HG03442 (cell line): ENCODE results near the gene ARHGAP26.
"Not testable (repeated sequence)": the region's sequence is repeated elsewhere in the genome, so short reads cannot be mapped to it uniquely, and the experiment has no call there.

Experiments used
- ATAC-seq: cut with Tn5 transposase; IDR thresholded peaks from one replicate; pipeline ENCODE4 v1.9.1; 2021; ENCODE audit warnings: mild to moderate bottlenecking, moderate library complexity; ENCODE audit not compliant: unreplicated experiment

Gene ARHGAP26

GRCh38 chr5:142946547-142947426, 176.6 kb downstream of the ARHGAP26 start:
- no peak for ATAC-seq

DNA sequence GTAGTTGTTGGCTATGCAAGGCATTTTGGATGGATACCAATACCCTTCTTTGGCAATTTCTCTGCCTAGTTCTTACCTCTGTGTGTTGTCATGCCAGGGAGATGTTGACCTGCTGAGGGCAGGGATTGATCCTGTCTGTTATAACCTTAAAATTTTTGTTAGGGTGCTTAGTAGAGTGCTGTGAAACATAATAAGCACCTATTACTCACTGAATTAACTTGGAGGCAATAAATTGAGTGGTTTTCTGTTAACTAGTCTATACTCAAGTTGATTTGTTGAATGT, 177.2 kb downstream of the ARHGAP26 start:
- ATAC-seq = no peak

DNA sequence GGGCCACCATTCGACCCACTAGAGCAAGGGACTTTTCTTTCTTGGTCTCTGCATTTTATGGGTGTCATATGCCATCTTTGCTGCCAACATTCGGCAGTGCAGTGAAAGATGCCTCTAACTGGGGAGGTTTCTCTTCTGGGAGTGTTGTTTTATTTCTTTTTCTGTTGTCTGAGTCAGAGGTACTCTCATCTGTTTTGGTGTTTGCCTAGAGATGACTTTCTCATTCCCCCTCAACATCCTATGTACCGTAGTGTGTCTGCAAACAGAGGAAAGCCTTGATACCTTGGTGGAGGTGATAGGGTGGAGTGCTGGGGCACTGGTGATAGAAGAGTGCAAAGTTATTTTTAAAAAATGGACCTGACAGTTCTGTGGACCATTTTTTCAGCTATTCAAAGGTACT, 182.1 kb downstream of the ARHGAP26 start:
- no peak for ATAC-seq

DNA sequence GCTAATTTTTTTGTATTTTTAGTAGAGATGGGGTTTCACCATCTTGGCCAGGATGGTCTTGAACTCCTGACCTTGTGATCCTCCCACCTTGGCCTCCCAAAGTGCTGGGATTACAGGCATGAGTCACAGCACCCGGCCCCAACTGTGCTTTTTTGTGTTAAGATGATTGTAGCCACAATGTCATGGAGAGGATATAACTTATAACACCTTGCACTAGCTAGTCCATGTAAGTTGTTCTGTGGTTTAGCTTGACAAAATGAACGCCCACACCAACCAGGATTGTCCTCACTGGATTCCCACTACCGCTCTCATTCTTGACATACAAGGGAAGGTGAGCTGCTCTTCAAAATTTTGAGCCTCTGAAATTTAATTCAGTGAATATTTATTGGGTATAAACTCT, 182.7 kb downstream of the ARHGAP26 start:
- ATAC-seq = not testable (repeated sequence)

- no peak for ATAC-seq
Measured at GRCh38 chr5:142954455-142954854, 184.3 kb downstream of the ARHGAP26 start.

DNA sequence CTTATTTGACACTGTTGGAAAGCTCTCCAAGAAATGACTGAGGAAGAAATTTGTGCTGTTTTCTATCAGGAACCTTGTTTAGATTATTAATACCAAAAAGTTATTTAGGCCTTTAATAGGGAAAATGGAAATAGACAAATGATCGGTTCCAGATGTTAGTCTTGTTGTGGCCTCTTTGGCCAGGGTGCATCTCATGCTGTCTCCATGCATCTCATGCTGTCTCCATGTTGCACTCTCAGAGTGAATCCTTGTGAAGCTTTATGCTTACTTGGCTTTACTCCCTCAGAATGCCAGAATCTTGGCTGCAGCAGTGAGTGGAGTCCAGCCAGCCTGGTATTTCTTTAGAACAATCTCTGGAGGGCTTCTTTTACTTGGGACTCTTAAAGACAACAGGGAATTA, 185.5 kb downstream of the ARHGAP26 start:
- ATAC-seq = no peak

DNA sequence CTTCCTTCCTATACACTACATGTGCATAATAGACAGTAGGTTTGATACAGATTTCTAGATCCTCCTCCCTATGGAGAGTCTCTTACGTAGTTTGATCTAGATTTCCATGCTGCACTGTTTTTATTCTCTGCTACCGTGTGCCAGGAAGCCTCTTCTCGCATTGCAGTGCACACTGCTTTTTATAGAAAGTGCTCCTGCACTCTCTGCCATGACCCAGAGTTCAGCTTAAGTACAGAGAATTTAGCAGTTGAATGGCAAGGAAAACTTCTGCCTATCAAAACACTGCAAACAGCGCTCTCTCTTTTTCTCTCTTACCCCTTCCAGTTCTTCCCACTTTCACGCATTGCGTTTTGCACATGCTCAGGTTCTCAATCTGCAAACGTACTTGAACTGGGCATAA, 187.4 kb downstream of the ARHGAP26 start:
- ATAC-seq = no peak

DNA sequence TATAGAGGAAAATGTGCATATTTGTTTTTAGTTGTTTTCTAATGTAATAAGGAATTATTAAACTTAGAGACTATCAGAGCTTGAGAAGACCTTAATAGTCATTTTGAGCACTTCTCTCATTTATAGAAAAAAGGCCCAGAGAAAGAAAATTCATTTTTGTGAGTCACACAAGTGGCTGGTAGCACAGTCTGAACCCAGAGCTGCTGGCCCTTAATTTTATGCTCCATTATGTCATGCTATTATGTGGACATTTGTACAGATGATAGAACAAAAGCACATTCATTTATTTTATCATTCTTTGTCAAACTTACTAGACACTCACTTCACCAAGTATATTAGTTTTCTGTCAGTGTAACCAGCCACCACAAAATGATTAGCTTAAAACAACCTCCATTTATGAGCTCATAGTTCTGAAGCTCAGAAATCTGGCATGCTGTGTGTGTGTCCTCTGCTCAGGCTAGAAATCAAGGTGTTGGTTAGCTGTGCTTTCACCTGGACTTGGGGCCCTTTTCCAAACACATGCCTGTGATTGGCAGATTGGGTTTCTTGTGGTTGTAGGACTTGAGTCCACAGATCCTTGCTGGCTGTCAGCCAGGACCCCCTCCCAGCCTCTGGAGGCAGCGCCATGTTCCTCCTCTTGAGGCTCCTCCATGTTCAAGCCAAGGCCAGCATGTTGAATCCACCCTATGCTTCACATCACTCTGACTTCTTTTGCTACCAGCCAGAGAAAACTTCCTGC, 188.9 kb downstream of the ARHGAP26 start:
- no peak for ATAC-seq

DNA sequence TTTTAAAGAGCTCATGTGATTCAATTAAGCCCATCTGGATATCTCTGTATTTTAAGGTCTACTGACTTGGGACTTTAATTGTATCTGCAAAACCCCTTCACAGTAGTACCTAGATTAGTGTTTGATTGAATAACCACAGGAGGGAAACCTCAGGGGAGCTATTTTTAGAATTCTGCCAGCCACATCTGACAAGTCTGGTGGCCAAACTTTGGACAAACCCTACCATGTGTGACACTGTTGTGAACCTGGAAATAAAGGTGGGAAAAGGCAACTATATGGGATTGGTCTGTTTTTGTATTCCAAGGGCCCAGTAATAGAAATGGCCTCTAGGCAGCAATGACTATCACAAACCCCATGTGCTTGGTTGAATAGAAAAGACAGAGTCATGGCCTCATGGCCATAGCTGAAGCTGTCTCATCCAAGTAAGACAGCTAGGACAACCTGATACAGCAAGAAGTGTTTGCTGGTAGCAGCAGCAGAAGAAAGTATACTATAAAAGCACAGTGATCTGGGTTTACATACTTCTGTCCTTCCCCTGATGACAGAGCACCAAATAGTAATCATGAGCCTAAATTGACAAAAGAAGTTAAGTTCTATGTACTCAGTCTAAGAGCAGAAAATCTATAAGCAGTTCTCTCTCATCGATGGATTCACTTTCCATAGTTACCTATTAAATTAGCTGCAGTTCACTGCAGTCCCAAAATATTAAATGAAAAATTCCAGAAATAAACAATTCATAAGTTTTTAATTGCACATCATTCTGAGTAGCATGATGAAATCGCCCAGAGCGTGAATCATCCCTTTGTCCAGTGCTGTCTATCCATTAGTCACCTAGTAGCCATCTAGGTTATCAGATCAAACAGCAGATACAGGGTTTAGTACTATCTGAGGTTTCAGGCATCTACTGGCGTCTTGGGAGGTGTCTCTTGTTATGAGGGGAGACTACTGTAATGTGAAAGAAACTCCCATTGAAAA, 189.8 kb downstream of the ARHGAP26 start:
- peak; percentile 63 for ATAC-seq

GRCh38 chr5:142961440-142962173, 191.4 kb downstream of the ARHGAP26 start:
- no peak for ATAC-seq

DNA sequence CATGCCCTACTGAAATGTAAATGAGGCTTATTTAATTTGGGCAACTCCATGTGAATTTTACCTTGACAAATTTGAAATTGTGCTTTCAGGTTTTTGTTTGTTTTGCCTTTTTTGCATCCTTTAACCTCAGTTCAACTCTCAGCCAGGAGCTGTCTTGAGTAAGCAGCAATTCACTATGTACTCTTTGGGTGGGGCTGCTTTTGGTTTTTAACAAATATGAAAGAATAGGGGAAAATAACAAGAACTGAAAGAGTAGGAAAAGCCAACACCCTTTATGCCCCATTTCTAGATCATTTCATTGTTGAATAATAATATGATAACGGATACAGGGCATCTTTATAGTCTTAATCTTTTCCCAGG, 192.0 kb downstream of the ARHGAP26 start:
- no peak for ATAC-seq

DNA sequence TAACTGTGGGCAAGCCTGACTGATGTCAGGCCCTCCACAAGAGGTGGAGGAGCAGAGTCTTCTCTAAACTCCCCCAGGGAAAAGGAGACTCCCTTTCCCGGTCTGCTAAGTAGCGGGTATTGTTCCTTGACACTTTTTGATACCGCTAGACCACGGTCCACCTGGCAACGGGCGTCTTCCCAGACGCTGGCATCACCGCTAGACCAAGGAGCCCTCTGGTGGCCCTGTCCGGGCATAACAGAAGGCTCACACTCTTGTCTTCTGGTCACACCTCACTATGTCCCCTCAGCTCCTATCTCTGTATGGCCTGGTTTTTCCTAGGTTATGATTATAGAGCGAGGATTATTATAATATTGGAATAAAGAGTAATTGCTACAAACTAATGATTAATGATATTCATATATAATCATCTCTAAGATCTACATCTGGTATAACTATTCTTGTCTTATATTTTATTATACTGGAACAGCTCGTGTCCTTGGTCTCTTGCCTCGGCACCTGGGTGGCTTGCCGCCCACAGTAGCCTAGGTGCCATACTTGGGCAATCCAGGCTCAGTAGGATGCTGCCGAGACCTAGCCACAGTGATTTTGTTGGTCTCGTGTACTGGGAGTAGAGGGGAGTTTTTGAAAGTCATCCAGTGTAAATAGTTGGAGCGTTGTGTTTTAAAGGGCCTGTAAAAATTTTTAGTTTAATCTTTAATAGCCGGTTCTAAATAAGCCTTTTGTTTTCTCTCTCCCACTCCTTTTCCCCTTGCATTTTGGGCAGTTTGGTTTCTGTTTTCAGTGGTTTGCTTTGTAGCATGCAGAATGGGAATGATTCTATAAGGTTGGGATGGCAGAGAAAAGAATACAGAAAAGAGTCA, 195.3 kb downstream of the ARHGAP26 start:
- ATAC-seq = not testable (repeated sequence)

GRCh38 chr5:142966121-142966420, 195.9 kb downstream of the ARHGAP26 start:
- ATAC-seq = no peak

DNA sequence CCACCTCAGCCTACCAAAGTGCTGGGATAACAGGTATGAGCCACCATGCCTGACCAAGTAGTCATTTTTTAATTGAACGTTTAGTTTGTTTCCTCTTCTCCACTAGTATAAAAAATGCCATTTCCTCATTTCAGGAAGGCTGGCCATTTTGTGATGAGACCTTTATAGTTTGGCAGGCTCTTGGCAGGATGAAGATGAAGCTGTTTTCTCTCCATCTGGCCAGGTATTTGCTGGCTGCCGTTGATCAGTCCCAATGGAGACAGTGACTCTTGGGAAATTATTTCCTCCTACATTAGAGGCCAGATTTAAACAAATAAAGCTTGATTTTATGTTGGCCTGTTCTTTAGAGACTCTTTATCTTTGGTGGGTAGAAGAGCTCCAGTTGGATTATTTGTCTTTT, 199.0 kb downstream of the ARHGAP26 start:
- no peak for ATAC-seq

DNA sequence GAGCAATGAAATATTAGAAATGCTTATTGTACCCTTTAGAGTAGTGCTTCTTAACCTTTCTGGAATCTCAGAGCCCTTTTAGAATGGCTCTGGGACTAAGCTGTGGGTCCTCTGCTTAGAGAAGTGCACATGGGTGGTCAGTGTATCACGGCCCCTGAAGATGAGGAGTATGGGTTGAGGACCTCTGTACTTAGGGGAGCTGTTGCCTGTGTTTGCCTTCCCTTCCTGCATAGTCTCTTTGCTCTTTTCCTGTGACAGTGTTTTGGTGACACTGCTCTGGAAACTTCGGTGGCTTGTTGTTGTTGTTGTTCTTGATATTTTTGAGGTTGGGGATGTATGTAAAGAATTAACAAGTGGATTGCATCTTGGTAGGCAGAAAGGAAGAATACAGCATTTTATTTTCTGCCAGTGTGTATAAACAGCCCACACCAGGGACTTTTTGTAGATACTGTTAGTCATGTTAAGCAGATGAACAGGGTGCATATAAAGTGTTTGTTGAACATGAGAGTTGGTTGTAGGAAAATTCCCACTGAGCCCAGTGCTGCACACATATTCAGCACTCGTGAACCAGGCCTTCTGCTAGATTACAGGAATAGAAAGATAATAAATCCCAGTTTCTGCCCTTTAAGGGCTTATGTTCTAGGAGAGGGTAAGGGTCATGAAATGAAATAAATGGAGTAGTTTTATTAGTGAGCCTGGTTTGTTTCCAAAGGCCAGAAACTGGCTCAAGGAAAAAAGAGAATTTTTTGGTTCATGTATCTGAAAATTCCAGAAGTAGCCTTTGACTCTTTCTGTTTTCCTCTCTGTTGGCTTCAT, 199.7 kb downstream of the ARHGAP26 start:
- ATAC-seq = no peak

DNA sequence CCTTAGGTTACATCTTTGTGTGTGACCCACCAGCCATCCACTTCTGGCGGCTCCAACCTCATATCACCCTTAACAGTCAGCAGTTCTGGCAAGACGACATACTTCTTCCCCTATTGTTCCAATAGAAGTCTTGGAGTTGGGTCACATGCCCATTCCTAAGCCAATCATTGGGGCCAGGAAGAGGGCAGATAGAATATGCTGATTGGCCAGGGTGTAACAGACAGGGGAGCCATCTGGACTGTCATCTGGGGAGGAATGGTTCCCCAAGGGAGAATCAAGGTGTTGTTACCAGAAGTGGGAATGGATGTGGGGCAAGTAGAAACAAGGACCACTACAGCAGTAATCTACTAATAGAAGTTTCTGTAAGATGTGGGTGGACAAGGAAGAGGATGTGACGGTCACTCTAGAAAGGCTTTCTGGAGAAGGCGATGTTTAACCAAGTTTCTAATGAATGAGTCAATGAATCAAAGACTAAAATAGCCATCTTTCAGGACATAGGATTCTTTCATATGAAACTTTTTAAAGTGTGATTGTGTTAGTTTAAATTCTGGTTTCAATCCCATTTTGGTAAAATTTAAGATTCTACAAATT, 200.4 kb downstream of the ARHGAP26 start:
- ATAC-seq = no peak

GRCh38 chr5:142971303-142972013, 201.3 kb downstream of the ARHGAP26 start:
- ATAC-seq = no peak

DNA sequence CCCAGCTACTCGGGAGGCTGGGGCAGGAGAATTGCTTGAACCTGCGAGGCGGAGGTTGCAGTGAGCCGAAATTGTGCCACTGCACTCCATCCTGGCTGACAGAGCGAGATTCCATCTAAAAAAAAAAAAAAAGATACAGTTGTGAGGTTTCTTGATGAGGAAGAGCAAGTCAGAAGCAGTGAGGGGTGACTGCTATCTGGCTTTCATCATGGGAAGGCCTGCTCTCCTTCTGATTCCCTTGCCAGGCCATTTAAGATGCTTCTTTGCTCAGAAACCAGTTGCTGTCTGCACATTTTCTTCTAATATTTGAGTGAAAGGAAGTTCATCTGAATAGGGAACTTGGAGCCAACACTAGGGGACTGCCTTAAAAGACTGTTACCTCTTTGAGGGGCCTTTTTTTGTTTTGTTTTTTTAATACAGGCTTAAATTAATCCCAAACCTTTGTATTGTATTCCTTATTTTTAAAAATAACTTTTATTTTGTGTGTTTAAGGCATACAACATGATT, 201.9 kb downstream of the ARHGAP26 start:
- ATAC-seq = no peak
